Nephron (organoid): ENCODE measurements around the gene CDH16.
A peak's percentile ranks its signal among the peaks of the same experiment; 100 is the strongest.

Experiments
- H3K27ac Mint-ChIP-seq, 3 experiments: 2 replicates each; pipeline ENCODE4 v1.8.0; 2020; ENCODE audit warnings: mixed read lengths in 3 of 3, mild to moderate bottlenecking in 2 of 3, moderate library complexity in 1 of 3
- H3K27me3 Mint-ChIP-seq: 2 replicates; pipeline ENCODE4 v1.8.0; 2021; ENCODE audit warnings: low read depth, mild to moderate bottlenecking, moderate library complexity, mixed read lengths
- H3K36me3 Mint-ChIP-seq: 2 replicates; pipeline ENCODE4 v1.8.0; 2020; ENCODE audit warnings: low read depth, mixed read lengths
- H3K4me1 Mint-ChIP-seq: 2 replicates; pipeline ENCODE4 v1.8.0; 2020; ENCODE audit warnings: mixed read lengths
- H3K4me3 Mint-ChIP-seq, 3 experiments: 2 replicates each; pipeline ENCODE4 v1.8.0; 2020; ENCODE audit warnings: mild to moderate bottlenecking in 3 of 3, mixed read lengths in 3 of 3, moderate library complexity in 2 of 3
- H3K9me3 Mint-ChIP-seq: 2 replicates; pipeline ENCODE4 v1.8.0; 2020; ENCODE audit warnings: mixed read lengths
- CTCF ChIP-seq, 3 experiments: fragments of 200-600 bp; sonication (generic); IDR thresholded peaks; one replicate each; pipeline ENCODE4 v1.5.0; 2021; ENCODE audit warnings: antibody characterized with exemption in 3 of 3; ENCODE audit not compliant: unreplicated experiment in 3 of 3

The CDH16 gene

DNA sequence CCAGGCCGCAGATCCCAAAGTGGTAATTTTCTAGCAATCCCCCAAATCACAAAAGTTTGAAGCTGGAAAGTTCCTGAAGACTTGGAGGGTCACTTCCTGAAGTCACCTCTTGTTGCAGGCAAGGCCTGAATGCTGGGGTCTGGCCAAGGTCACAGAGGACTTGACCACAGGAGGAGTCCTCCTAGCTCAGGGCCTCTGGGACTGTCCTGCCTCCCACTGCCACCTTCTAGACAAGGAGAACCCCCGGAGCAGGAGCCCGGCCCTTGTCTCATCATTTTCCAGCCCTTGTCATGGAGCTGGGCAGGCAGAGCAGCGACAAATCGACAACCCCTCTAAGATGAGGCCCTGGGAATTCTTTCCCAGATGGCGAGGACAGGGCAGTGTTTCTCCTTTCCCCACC is 330 bp downstream of the CDH16 start:
- Mint-ChIP-seq H3K4me3 (peak overlapping the region in 2 of 3 experiments; percentile 36 to 53), H3K27ac (peak overlapping the region in 2 of 3 experiments; percentile 69 to 93), H3K9me3 (no peaks in the 10 kb centered on the region), H3K27me3 (peaks cover 48% of the 10 kb centered on the region), H3K36me3 (no peaks in the 10 kb centered on the region), H3K4me1 (peaks cover 17% of the 10 kb centered on the region)
- TF ChIP-seq CTCF (IDR thresholded peaks at IDR 0.05; ENCODE audit: unreplicated experiment in 3 of 3): no peak

- no peaks in the 10 kb centered on the region for H3K9me3 Mint-ChIP-seq
- H3K4me1 Mint-ChIP-seq: peaks cover 12% of the 10 kb centered on the region
- peak overlapping the region in 1 of 3 experiments; percentile 93 for H3K27ac Mint-ChIP-seq
- peaks cover 44% of the 10 kb centered on the region for H3K27me3 Mint-ChIP-seq
- no peak for TF ChIP-seq CTCF (IDR thresholded peaks at IDR 0.05; ENCODE audit: unreplicated experiment in 3 of 3)
- peak overlapping the region in 1 of 3 experiments; percentile 32 for H3K4me3 Mint-ChIP-seq
- no peaks in the 10 kb centered on the region for H3K36me3 Mint-ChIP-seq
Observed at GRCh38 chr16:66917741-66918140, 944 bp downstream of the CDH16 start.

DNA sequence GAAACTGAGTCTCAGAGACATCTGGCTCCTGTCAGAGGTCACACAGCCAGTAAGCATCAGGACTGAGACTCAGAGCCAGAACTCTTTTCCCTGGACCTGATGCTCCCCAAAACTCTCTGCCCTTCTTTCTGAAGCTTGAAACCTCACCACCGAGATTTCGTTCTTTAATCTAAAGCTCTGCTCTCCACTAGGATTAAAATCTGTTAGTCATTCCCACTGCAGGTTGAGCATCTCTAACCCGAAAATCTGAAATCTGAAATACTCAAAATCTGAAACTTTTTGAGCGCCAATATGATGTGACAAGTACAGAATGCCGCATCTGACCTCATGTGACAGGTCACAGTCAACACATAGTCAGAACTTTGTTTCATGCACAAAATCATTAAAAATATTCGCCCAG is 2.2 kb downstream of the CDH16 start:
- no peak overlapping the region for H3K27ac Mint-ChIP-seq
- no peaks in the 10 kb centered on the region for H3K36me3 Mint-ChIP-seq
- H3K9me3 Mint-ChIP-seq: no peaks in the 10 kb centered on the region
- H3K4me1 Mint-ChIP-seq: peaks cover 12% of the 10 kb centered on the region
- no peak overlapping the region for H3K4me3 Mint-ChIP-seq
- peaks cover 43% of the 10 kb centered on the region for H3K27me3 Mint-ChIP-seq
- TF ChIP-seq CTCF (IDR thresholded peaks at IDR 0.05; ENCODE audit: unreplicated experiment in 3 of 3): no peak

- peak overlapping the region in 1 of 3 experiments; percentile 34 for H3K4me3 Mint-ChIP-seq
- no peaks in the 10 kb centered on the region for H3K9me3 Mint-ChIP-seq
- H3K27me3 Mint-ChIP-seq: peaks cover 37% of the 10 kb centered on the region
- peaks cover 6% of the 10 kb centered on the region for H3K4me1 Mint-ChIP-seq
- no peak for TF ChIP-seq CTCF (IDR thresholded peaks at IDR 0.05; ENCODE audit: unreplicated experiment in 3 of 3)
- no peaks in the 10 kb centered on the region for H3K36me3 Mint-ChIP-seq
- H3K27ac Mint-ChIP-seq: no peak overlapping the region
Observed at GRCh38 chr16:66915041-66915440, 3.6 kb downstream of the CDH16 start.

- no peak overlapping the region for H3K4me3 Mint-ChIP-seq
- H3K27me3 Mint-ChIP-seq: peaks cover 36% of the 10 kb centered on the region
- peaks cover 6% of the 10 kb centered on the region for H3K4me1 Mint-ChIP-seq
- no peaks in the 10 kb centered on the region for H3K36me3 Mint-ChIP-seq
- H3K27ac Mint-ChIP-seq: no peak overlapping the region
- TF ChIP-seq CTCF (IDR thresholded peaks at IDR 0.05; ENCODE audit: unreplicated experiment in 3 of 3): no peak
- no peaks in the 10 kb centered on the region for H3K9me3 Mint-ChIP-seq
Observed at GRCh38 chr16:66914541-66914940, 4.1 kb downstream of the CDH16 start.

DNA sequence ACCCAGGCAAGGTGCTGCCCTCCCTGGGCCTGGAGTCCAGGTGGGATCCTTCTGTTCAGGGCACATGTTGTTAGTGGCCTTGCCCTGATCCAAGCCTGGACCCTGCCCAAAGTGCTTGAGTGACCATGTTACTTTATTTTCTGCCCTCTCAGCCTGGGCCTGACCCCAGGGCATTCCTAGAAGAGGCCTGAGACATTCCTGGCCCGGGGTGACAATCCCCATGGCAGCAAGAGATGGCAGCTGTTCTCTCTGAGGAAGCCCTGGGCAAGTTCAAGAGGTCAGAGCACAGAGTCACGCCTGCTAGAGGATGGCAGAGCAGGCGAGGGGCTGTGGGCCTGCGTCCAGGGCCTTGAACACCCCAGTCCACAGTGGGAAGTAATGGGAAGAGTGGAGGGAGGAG is 5.0 kb downstream of the CDH16 start:
- no peaks in the 10 kb centered on the region for H3K36me3 Mint-ChIP-seq
- H3K9me3 Mint-ChIP-seq: no peaks in the 10 kb centered on the region
- H3K27ac Mint-ChIP-seq: no peak overlapping the region
- TF ChIP-seq CTCF (IDR thresholded peaks at IDR 0.05; ENCODE audit: unreplicated experiment in 3 of 3): no peak
- peaks cover 30% of the 10 kb centered on the region for H3K27me3 Mint-ChIP-seq
- H3K4me1 Mint-ChIP-seq: no peaks in the 10 kb centered on the region
- H3K4me3 Mint-ChIP-seq: no peak overlapping the region
